Peyer's patch (tissue), 4 donors: ENCODE results near the gene AP3S1.

Source experiments
- POLR2A ChIP-seq, 2 donors: fragments of 450-650 bp; IDR thresholded peaks; one replicate each; pipeline ENCODE4 v1.5.1; 2017; ENCODE audit warnings: antibody characterized with exemption in 2 of 2, mild to moderate bottlenecking in 2 of 2, moderate library complexity in 2 of 2
- TF ChIP-seq, protein P1 (sequence below), 6 experiments: fragments of 450-650 bp in 4 of 6; fragments of 200-600 bp in 2 of 6; sonication (generic) in 1 of 6; IDR thresholded peaks; one replicate each; pipeline ENCODE4 v1.5.1; 2017 to 2019; ENCODE audit warnings: antibody characterized with exemption in 6 of 6, mild to moderate bottlenecking in 3 of 6, moderate library complexity in 1 of 6

DNA sequence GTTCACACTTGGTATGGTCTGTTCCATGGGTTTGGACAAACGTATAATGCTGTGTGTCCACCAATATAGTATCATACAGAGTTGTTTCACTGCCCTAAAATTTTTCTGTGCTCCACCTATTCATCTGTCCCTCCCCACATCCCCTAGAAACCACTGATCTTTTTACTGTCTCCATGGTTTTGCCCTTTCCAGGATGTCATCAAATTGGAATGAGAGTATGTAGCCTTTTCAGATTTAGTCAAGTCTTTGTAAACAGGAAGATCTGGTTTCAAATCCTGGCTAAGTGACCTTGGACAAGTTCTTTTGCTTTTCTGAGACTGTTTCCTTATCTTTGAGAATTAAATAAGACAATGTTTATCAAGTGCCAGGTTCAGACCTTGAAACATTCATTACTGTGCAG, 107.4 kb downstream of the AP3S1 start:
- TF ChIP-seq, protein P1, sequence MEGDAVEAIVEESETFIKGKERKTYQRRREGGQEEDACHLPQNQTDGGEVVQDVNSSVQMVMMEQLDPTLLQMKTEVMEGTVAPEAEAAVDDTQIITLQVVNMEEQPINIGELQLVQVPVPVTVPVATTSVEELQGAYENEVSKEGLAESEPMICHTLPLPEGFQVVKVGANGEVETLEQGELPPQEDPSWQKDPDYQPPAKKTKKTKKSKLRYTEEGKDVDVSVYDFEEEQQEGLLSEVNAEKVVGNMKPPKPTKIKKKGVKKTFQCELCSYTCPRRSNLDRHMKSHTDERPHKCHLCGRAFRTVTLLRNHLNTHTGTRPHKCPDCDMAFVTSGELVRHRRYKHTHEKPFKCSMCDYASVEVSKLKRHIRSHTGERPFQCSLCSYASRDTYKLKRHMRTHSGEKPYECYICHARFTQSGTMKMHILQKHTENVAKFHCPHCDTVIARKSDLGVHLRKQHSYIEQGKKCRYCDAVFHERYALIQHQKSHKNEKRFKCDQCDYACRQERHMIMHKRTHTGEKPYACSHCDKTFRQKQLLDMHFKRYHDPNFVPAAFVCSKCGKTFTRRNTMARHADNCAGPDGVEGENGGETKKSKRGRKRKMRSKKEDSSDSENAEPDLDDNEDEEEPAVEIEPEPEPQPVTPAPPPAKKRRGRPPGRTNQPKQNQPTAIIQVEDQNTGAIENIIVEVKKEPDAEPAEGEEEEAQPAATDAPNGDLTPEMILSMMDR (IDR thresholded peaks at IDR 0.05): no peak
- TF ChIP-seq POLR2A (IDR thresholded peaks at IDR 0.05): no peak
